T-helper 1 cell treated with Interleukin-12 subunit alpha and Interleukin-12 subunit beta and Interleukin-4 antibody, amounts not matched to agents 30 μg/mL and 1 μg/mL, for 36 hours (primary cell): ENCODE results near the gene PDCD1.

Experiments used
- H3K27ac Mint-ChIP-seq: one replicate; pipeline ENCODE4 v1.8.0; 2021; ENCODE audit warnings: mild to moderate bottlenecking, mixed read lengths
- H3K27me3 Mint-ChIP-seq: one replicate; pipeline ENCODE4 v1.8.0; 2021; ENCODE audit warnings: low read depth, mixed read lengths
- H3K36me3 Mint-ChIP-seq: one replicate; pipeline ENCODE4 v1.8.0; 2021; ENCODE audit warnings: low read depth, mixed read lengths
- H3K4me1 Mint-ChIP-seq: one replicate; pipeline ENCODE4 v1.8.0; 2021; ENCODE audit warnings: low read depth, mixed read lengths
- H3K4me3 Mint-ChIP-seq: one replicate; pipeline ENCODE4 v1.8.0; 2021; ENCODE audit warnings: mild to moderate bottlenecking, moderate library complexity, mixed read lengths
- H3K9me3 Mint-ChIP-seq: one replicate; pipeline ENCODE4 v1.8.0; 2021; ENCODE audit warnings: mixed read lengths

PDCD1 gene

GRCh38 chr2:241857572-241858121 lies 1.0 kb downstream of the PDCD1 start:
- Mint-ChIP-seq H3K27ac (peak overlapping the region; percentile 55), H3K4me1 (peaks cover 23% of the 10 kb centered on the region), H3K36me3 (peaks cover 1% of the 10 kb centered on the region)

GRCh38 chr2:241857041-241857541 lies 1.6 kb downstream of the PDCD1 start:
- no peaks in the 10 kb centered on the region for H3K27me3 Mint-ChIP-seq
- no peaks in the 10 kb centered on the region for H3K9me3 Mint-ChIP-seq
- H3K36me3 Mint-ChIP-seq, result peaks cover 1% of the 10 kb centered on the region
- H3K27ac Mint-ChIP-seq, result no peak overlapping the region
- H3K4me3 Mint-ChIP-seq, result peak overlapping the region; percentile 42
- H3K4me1 Mint-ChIP-seq, result peaks cover 23% of the 10 kb centered on the region

More at GRCh38 chr2:241857572-241858121, 1.0 kb downstream of the PDCD1 start:
- Mint-ChIP-seq H3K27me3 (no peaks in the 10 kb centered on the region), H3K9me3 (no peaks in the 10 kb centered on the region), H3K4me3 (peak overlapping the region; percentile 78)

GRCh38 chr2:241855888-241856422 lies 2.7 kb downstream of the PDCD1 start:
- Mint-ChIP-seq H3K36me3 (no peaks in the 10 kb centered on the region), H3K27ac (no peak overlapping the region), H3K4me1 (peaks cover 13% of the 10 kb centered on the region), H3K4me3 (no peak overlapping the region), H3K9me3 (no peaks in the 10 kb centered on the region), H3K27me3 (no peaks in the 10 kb centered on the region)

- H3K27me3 Mint-ChIP-seq, result no peaks in the 10 kb centered on the region
- no peak overlapping the region for H3K27ac Mint-ChIP-seq
- H3K36me3 Mint-ChIP-seq, result no peaks in the 10 kb centered on the region
- no peaks in the 10 kb centered on the region for H3K9me3 Mint-ChIP-seq
- no peak overlapping the region for H3K4me3 Mint-ChIP-seq
- peaks cover 10% of the 10 kb centered on the region for H3K4me1 Mint-ChIP-seq
These were observed 3.3 kb downstream of the PDCD1 start for GRCh38 chr2:241855245-241855887.

- Mint-ChIP-seq H3K27ac (no peak overlapping the region), H3K36me3 (no peaks in the 10 kb centered on the region), H3K4me3 (no peak overlapping the region), H3K9me3 (no peaks in the 10 kb centered on the region), H3K27me3 (no peaks in the 10 kb centered on the region), H3K4me1 (peaks cover 7% of the 10 kb centered on the region)
These were observed 4.1 kb downstream of the PDCD1 start for GRCh38 chr2:241854342-241855244.

- Mint-ChIP-seq H3K27ac (no peak overlapping the region), H3K27me3 (no peaks in the 10 kb centered on the region), H3K36me3 (no peaks in the 10 kb centered on the region), H3K9me3 (no peaks in the 10 kb centered on the region), H3K4me1 (peaks cover 6% of the 10 kb centered on the region), H3K4me3 (no peak overlapping the region)
These were observed 4.9 kb downstream of the PDCD1 start for GRCh38 chr2:241853651-241854341.

- no peak overlapping the region for H3K4me3 Mint-ChIP-seq
- H3K27ac Mint-ChIP-seq, result no peak overlapping the region
- no peaks in the 10 kb centered on the region for H3K27me3 Mint-ChIP-seq
- no peaks in the 10 kb centered on the region for H3K9me3 Mint-ChIP-seq
- H3K4me1 Mint-ChIP-seq, result peaks cover 5% of the 10 kb centered on the region
- H3K36me3 Mint-ChIP-seq, result no peaks in the 10 kb centered on the region
These were observed 5.6 kb downstream of the PDCD1 start for GRCh38 chr2:241852981-241853631.

- no peaks in the 10 kb centered on the region for H3K27me3 Mint-ChIP-seq
These were observed 6.3 kb downstream of the PDCD1 start for GRCh38 chr2:241852116-241852980.

GRCh38 chr2:241851325-241852115 lies 7.2 kb downstream of the PDCD1 start:
- H3K36me3 Mint-ChIP-seq, result no peaks in the 10 kb centered on the region
- H3K9me3 Mint-ChIP-seq, result no peaks in the 10 kb centered on the region
- no peaks in the 10 kb centered on the region for H3K27me3 Mint-ChIP-seq
- peaks cover 2% of the 10 kb centered on the region for H3K4me1 Mint-ChIP-seq
- no peak overlapping the region for H3K4me3 Mint-ChIP-seq
- H3K27ac Mint-ChIP-seq, result no peak overlapping the region

More at GRCh38 chr2:241852116-241852980, 6.3 kb downstream of the PDCD1 start:
- Mint-ChIP-seq H3K9me3 (no peaks in the 10 kb centered on the region), H3K36me3 (no peaks in the 10 kb centered on the region), H3K4me1 (peaks cover 2% of the 10 kb centered on the region), H3K27ac (no peak overlapping the region), H3K4me3 (no peak overlapping the region)

- Mint-ChIP-seq H3K9me3 (no peaks in the 10 kb centered on the region), H3K36me3 (peaks cover 2% of the 10 kb centered on the region), H3K27me3 (no peaks in the 10 kb centered on the region), H3K4me1 (peaks cover 8% of the 10 kb centered on the region), H3K27ac (no peak overlapping the region), H3K4me3 (no peak overlapping the region)
These were observed 8.0 kb downstream of the PDCD1 start for GRCh38 chr2:241850544-241851324.

GRCh38 chr2:241849616-241850543 lies 8.8 kb downstream of the PDCD1 start:
- no peak overlapping the region for H3K4me3 Mint-ChIP-seq
- H3K36me3 Mint-ChIP-seq, result peaks cover 2% of the 10 kb centered on the region
- no peaks in the 10 kb centered on the region for H3K9me3 Mint-ChIP-seq
- peaks cover 12% of the 10 kb centered on the region for H3K4me1 Mint-ChIP-seq
- no peaks in the 10 kb centered on the region for H3K27me3 Mint-ChIP-seq
- H3K27ac Mint-ChIP-seq, result no peak overlapping the region
